KMS-11 (cell line): Measurements from ENCODE around the gene FAT1.

ENCODE experiments used
- H2AFZ ChIP-seq: fragments of 200-600 bp; sonication (generic); 2 replicates; pipeline ENCODE4 v1.6.1; 2016; ENCODE audit warnings: antibody characterized with exemption, mixed run types, low read depth
- H3K27ac ChIP-seq: fragments of 200-600 bp; sonication (generic); 2 replicates; pipeline ENCODE4 v1.6.1; 2016; ENCODE audit warnings: mild to moderate bottlenecking, mixed run types
- H3K27me3 ChIP-seq: fragments of 200-600 bp; sonication (generic); 2 replicates; pipeline ENCODE4 v1.6.1; 2017; ENCODE audit warnings: mild to moderate bottlenecking, low read depth, mixed run types, moderate library complexity; ENCODE audit not compliant: insufficient read depth
- H3K36me3 ChIP-seq: fragments of 200-600 bp; sonication (generic); 2 replicates; pipeline ENCODE4 v1.6.1; 2017; ENCODE audit warnings: mild to moderate bottlenecking, mixed run types; ENCODE audit not compliant: insufficient read depth
- H3K4me1 ChIP-seq: fragments of 200-600 bp; sonication (generic); 2 replicates; pipeline ENCODE4 v1.6.1; 2016; ENCODE audit warnings: mild to moderate bottlenecking, low read depth, mixed run types; ENCODE audit not compliant: poor library complexity, severe bottlenecking
- H3K4me2 ChIP-seq: fragments of 200-600 bp; sonication (generic); 2 replicates; pipeline ENCODE4 v1.7.0; 2016; ENCODE audit warnings: mild to moderate bottlenecking, mixed run types
- H3K4me3 ChIP-seq: fragments of 200-600 bp; sonication (generic); IDR thresholded peaks from 2 replicates; pipeline ENCODE4 v1.6.1; 2017; ENCODE audit warnings: low read depth, low read length, mixed read lengths; ENCODE audit not compliant: insufficient read depth
- H3K79me2 ChIP-seq: fragments of 200-600 bp; sonication (generic); 2 replicates; pipeline ENCODE4 v1.6.1; 2016; ENCODE audit warnings: low read depth, mixed run types; ENCODE audit not compliant: insufficient read depth
- H3K9ac ChIP-seq: fragments of 200-600 bp; sonication (generic); 2 replicates; pipeline ENCODE4 v1.6.1; 2016; ENCODE audit warnings: mild to moderate bottlenecking, mixed run types
- H4K20me1 ChIP-seq: fragments of 200-600 bp; sonication (generic); 2 replicates; pipeline ENCODE4 v1.6.1; 2016; ENCODE audit warnings: mild to moderate bottlenecking, mixed run types; ENCODE audit not compliant: insufficient read depth
- CTCF ChIP-seq: fragments of 200-600 bp; sonication (generic); conservative IDR thresholded peaks from 2 replicates; pipeline ENCODE4 v1.6.1; 2017; ENCODE audit warnings: low read depth, mild to moderate bottlenecking, antibody characterized with exemption, low read length, moderate library complexity, mixed read lengths

Gene FAT1

GRCh38 chr4:186717556-186717955 lies 6.1 kb downstream of the FAT1 start:
- H3K4me1 ChIP-seq = no peaks in the 10 kb centered on the region
- H3K27me3 ChIP-seq = no peaks in the 10 kb centered on the region
- no peak overlapping the region for H2AFZ ChIP-seq
- no peak for TF ChIP-seq CTCF
- H4K20me1 ChIP-seq = no peaks in the 10 kb centered on the region
- H3K79me2 ChIP-seq = no peaks in the 10 kb centered on the region
- no peak overlapping the region for H3K9ac ChIP-seq
- H3K36me3 ChIP-seq = no peaks in the 10 kb centered on the region
- no peak overlapping the region for H3K4me2 ChIP-seq
- no peak overlapping the region for H3K27ac ChIP-seq
- H3K4me3 ChIP-seq = no peak overlapping the region

- H3K4me1 ChIP-seq = no peaks in the 10 kb centered on the region
- H3K27ac ChIP-seq = no peak overlapping the region
- H3K9ac ChIP-seq = no peak overlapping the region
- H4K20me1 ChIP-seq = no peaks in the 10 kb centered on the region
- H3K4me3 ChIP-seq = no peak overlapping the region
- H3K27me3 ChIP-seq = no peaks in the 10 kb centered on the region
- H2AFZ ChIP-seq = no peak overlapping the region
- H3K36me3 ChIP-seq = no peaks in the 10 kb centered on the region
- no peaks in the 10 kb centered on the region for H3K79me2 ChIP-seq
- no peak for TF ChIP-seq CTCF
- H3K4me2 ChIP-seq = no peak overlapping the region
These were observed 8.6 kb downstream of the FAT1 start for GRCh38 chr4:186715077-186715476.

GRCh38 chr4:186714006-186714675 lies 9.5 kb downstream of the FAT1 start:
- H3K79me2 ChIP-seq = no peaks in the 10 kb centered on the region
- H2AFZ ChIP-seq = no peak overlapping the region
- no peak overlapping the region for H3K4me2 ChIP-seq
- H4K20me1 ChIP-seq = no peaks in the 10 kb centered on the region
- no peak overlapping the region for H3K4me3 ChIP-seq
- TF ChIP-seq CTCF = no peak
- no peak overlapping the region for H3K27ac ChIP-seq
- H3K36me3 ChIP-seq = no peaks in the 10 kb centered on the region
- no peak overlapping the region for H3K9ac ChIP-seq
- H3K4me1 ChIP-seq = no peaks in the 10 kb centered on the region
- no peaks in the 10 kb centered on the region for H3K27me3 ChIP-seq

GRCh38 chr4:186712690-186713089 lies 11.0 kb downstream of the FAT1 start:
- H2AFZ ChIP-seq = no peak overlapping the region
- no peaks in the 10 kb centered on the region for H3K79me2 ChIP-seq
- H3K4me3 ChIP-seq = no peak overlapping the region
- H4K20me1 ChIP-seq = no peaks in the 10 kb centered on the region
- H3K27me3 ChIP-seq = no peaks in the 10 kb centered on the region
- no peaks in the 10 kb centered on the region for H3K36me3 ChIP-seq
- H3K4me1 ChIP-seq = no peaks in the 10 kb centered on the region
- no peak overlapping the region for H3K9ac ChIP-seq
- no peak overlapping the region for H3K27ac ChIP-seq
- no peak for TF ChIP-seq CTCF
- H3K4me2 ChIP-seq = no peak overlapping the region
